Stimulated activated naive CD8-positive, alpha-beta T cell treated with anti-CD3 and anti-CD28 coated beads, Interleukin-15, Interleukin-2, amounts not matched to agents 100 ng/mL and 50 ng/mL, for 24 hours (primary cell): ENCODE measurements around the gene SYDE1.

ENCODE experiments used
- H3K27ac Mint-ChIP-seq: one replicate; pipeline ENCODE4 v1.8.0; 2021; ENCODE audit warnings: mild to moderate bottlenecking, mixed read lengths
- H3K27me3 Mint-ChIP-seq: one replicate; pipeline ENCODE4 v1.8.0; 2021; ENCODE audit warnings: mixed read lengths
- H3K36me3 Mint-ChIP-seq: one replicate; pipeline ENCODE4 v1.8.0; 2021; ENCODE audit warnings: low read depth, mixed read lengths
- H3K4me1 Mint-ChIP-seq: one replicate; pipeline ENCODE4 v1.8.0; 2021; ENCODE audit warnings: low read depth, mixed read lengths
- H3K4me3 Mint-ChIP-seq: one replicate; pipeline ENCODE4 v1.8.0; 2021; ENCODE audit warnings: mild to moderate bottlenecking, mixed read lengths
- H3K9me3 Mint-ChIP-seq: one replicate; pipeline ENCODE4 v1.8.0; 2021; ENCODE audit warnings: mixed read lengths

SYDE1 gene

DNA sequence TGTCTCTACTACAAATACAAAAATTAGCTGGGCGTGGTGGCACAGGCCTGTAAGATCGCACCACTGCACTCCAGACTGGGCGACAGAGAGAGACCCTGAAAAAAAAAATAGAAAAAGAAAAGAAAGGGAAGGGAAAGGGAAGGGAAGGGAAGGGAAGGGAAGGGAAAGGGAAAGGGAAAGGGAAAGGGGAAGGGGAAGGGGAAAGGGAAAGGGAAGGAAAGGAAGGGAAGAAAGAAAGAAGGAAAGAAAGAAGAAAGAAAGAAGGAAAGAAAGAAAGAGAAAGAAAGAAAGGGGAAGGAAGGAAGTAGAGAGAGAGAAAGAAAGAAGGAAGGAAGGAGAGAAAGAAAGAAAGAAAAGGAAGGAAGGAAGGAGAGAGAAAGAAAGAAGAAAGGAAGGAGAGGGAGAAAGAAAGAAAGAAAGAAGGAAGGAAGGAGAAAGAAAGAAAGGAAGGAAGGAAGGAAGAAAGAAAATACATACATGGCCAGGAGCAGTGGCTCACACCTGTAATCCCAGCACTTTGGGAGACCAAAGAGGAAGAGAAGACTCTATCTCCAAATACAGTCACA, 8.1 kb upstream of the SYDE1 start:
- H3K36me3 Mint-ChIP-seq = peaks cover 4% of the 10 kb centered on the region
- H3K27me3 Mint-ChIP-seq = no peaks in the 10 kb centered on the region
- no peak overlapping the region for H3K4me3 Mint-ChIP-seq
- H3K4me1 Mint-ChIP-seq = no peaks in the 10 kb centered on the region
- H3K27ac Mint-ChIP-seq = no peak overlapping the region
- peaks cover 5% of the 10 kb centered on the region for H3K9me3 Mint-ChIP-seq

DNA sequence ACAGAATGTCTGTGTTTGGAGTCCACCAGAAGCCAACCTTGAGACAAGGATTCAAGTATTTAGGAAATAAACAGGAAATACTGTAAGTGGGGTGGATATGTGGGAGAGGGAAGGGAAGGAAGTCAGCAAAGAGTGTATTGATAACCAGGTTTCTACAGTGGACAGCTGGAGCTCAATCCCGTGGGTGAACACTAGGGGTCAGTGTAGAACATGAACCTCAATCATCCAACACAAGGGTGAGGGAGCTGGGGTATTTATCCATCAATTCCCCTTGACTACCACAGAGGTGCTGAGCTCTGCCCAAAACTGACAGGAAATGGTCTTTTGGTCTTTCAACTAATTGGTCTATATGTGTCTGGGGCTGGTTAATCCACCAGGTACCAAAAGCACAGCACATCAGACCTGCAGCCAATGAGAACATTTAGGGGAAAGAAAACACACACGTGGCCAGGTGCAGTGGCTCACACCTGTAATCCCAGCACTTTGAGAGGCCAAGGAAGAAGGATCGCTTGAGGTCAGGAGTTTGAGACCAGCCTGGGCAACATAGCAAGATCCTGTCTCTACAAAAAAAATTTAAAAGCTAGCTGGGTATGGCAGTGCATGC, 5.6 kb upstream of the SYDE1 start:
- H3K36me3 Mint-ChIP-seq = peaks cover 4% of the 10 kb centered on the region

DNA sequence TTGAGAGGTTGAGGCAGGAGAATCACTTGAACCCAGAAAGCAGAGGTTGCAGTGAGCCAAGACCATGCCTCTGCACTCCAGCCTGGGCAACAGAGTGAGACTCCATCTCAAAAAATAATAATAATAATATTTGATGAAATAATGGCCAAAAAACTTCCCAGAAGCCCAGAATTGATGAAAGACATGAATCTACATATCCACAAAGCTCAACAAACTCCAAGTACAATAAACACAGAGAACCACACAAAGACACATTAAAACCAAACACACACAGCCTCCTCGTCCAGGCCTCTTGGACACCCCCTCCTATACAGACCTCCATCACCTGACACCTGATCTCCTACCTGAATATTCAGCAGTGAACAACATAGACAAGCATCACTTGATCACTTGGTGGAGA, 3.2 kb upstream of the SYDE1 start:
- Mint-ChIP-seq H3K27me3 (peaks cover 25% of the 10 kb centered on the region), H3K4me1 (peaks cover 16% of the 10 kb centered on the region), H3K4me3 (no peak overlapping the region), H3K9me3 (peaks cover 10% of the 10 kb centered on the region), H3K36me3 (peaks cover 4% of the 10 kb centered on the region), H3K27ac (no peak overlapping the region)

More for the DNA sequence above, 5.6 kb upstream of the SYDE1 start:
- H3K4me1 Mint-ChIP-seq = peaks cover 1% of the 10 kb centered on the region
- H3K4me3 Mint-ChIP-seq = no peak overlapping the region
- H3K9me3 Mint-ChIP-seq = peaks cover 10% of the 10 kb centered on the region
- H3K27ac Mint-ChIP-seq = no peak overlapping the region
- peaks cover 12% of the 10 kb centered on the region for H3K27me3 Mint-ChIP-seq

DNA sequence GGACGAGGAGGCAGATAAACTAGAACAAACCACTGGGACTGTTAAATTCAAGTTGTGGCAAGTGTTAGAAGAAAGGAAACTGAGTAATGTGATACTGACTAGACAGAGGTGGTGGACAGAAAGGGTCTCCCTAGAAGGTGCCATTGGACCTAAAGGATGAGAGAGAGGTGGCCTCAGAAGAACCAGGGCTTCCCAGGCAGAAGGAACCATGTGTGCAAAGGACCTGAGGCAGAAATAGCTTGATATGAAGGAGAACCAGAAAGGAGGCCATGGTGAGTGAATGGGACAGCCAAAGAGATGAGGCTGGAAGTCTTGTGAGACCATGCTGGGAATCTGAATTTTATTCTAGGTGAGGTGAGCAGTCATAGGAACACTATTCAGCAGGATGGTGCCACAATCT, 2.8 kb upstream of the SYDE1 start:
- Mint-ChIP-seq H3K36me3 (peaks cover 4% of the 10 kb centered on the region), H3K4me3 (no peak overlapping the region), H3K27me3 (peaks cover 25% of the 10 kb centered on the region), H3K4me1 (peaks cover 16% of the 10 kb centered on the region), H3K27ac (no peak overlapping the region), H3K9me3 (peaks cover 10% of the 10 kb centered on the region)

DNA sequence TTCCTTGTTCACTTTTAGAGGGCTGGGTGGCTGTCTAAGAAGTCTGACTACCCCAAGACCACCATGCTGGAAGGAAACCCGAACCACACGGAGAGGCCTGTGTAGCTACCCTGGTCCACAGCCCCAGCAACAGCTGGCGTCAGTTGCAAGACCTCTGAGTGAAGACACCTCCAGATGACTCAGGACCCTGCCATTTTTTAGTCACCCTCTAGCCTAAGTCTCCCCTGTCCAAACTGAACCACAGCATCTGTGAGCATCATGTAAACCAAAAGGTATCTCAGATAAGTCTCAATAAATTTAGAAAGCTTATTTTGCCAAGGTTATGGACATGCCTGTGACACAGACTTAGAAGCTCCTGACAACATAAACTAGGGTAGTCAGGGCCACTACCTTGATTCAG, 2.2 kb upstream of the SYDE1 start:
- H3K27me3 Mint-ChIP-seq = peaks cover 25% of the 10 kb centered on the region
- H3K36me3 Mint-ChIP-seq = peaks cover 4% of the 10 kb centered on the region
- H3K9me3 Mint-ChIP-seq = peaks cover 10% of the 10 kb centered on the region
- peaks cover 16% of the 10 kb centered on the region for H3K4me1 Mint-ChIP-seq
- no peak overlapping the region for H3K27ac Mint-ChIP-seq
- no peak overlapping the region for H3K4me3 Mint-ChIP-seq

DNA sequence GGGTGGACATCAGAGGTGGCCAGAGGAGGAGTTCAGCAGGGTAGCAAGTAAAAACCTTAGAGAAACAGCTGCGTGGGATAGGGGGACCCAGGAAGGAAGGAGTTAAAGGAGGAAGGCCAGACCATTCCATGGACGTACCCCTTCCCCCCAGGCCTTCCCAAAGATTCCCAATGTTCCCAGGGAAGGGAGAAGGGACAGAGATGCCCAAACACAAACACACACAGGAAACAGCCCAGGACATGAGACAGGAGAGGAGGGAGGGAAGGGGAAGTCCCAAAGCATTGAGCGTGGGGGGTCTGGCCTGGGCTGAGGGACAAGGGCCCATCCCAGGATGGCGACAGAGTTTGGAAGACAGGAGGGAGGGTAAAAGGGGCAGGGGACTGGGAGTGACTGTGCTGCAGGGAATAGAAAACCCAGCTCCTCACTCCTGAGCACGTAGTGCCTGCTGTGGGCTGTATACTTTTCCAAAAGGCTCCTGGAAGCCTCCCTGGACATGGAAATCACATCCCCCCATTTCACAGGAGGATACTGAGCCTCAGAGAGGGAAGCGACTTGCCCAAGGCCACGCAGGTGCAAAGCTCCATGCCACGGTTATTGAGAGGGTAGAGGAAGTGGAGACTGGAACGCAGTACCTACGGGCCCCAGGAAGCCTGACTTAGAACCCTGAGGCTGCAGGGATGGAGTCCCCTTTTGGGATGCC, 1.1 kb downstream of the SYDE1 start:
- Mint-ChIP-seq H3K27me3 (peaks cover 25% of the 10 kb centered on the region), H3K27ac (peak overlapping the region; percentile 22), H3K4me1 (peaks cover 16% of the 10 kb centered on the region), H3K4me3 (peak overlapping the region; percentile 54), H3K36me3 (peaks cover 4% of the 10 kb centered on the region), H3K9me3 (peaks cover 10% of the 10 kb centered on the region)

DNA sequence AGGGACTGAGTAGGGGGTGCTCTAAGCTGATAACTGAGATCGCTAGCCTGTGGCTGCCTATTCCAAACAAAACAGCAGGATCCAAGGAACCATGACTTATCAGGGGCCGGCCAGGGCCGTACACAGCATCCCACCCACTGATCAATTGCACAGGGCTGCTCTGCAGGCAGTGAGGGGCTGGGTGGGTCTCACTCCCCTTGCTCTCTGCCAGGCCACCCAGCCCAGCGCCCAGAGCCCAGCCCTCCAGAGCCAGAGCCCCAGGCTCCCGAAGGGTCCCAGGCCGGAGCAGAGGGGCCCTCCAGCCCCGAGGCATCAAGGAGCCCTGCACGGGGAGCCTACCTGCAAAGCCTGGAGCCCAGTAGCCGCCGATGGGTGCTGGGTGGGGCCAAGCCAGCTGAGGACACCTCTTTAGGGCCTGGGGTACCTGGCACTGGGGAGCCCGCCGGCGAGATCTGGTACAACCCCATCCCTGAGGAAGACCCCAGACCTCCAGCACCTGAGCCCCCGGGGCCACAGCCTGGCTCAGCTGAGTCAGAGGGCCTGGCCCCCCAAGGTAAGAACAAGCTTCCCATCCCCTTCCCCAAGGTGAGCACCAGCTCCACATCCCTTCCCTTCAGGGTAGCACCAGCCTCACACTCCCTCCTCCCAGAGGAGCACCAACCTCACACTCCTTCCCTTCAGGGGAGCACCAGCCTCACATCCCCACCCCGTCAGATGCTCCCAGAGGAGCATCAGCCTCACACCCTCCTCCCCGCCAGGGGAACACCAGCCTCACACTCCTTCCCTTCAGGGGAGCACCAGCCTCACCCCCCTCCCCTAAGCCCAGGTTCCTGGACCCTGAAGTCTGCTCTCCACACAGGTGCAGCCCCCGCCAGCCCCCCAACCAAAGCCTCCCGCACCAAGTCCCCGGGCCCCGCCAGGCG, 1.9 kb downstream of the SYDE1 start:
- H3K27me3 Mint-ChIP-seq = peaks cover 25% of the 10 kb centered on the region
- no peak overlapping the region for H3K27ac Mint-ChIP-seq
- peaks cover 5% of the 10 kb centered on the region for H3K9me3 Mint-ChIP-seq
- H3K36me3 Mint-ChIP-seq = peaks cover under 1% of the 10 kb centered on the region
- H3K4me1 Mint-ChIP-seq = peaks cover 16% of the 10 kb centered on the region
- no peak overlapping the region for H3K4me3 Mint-ChIP-seq

DNA sequence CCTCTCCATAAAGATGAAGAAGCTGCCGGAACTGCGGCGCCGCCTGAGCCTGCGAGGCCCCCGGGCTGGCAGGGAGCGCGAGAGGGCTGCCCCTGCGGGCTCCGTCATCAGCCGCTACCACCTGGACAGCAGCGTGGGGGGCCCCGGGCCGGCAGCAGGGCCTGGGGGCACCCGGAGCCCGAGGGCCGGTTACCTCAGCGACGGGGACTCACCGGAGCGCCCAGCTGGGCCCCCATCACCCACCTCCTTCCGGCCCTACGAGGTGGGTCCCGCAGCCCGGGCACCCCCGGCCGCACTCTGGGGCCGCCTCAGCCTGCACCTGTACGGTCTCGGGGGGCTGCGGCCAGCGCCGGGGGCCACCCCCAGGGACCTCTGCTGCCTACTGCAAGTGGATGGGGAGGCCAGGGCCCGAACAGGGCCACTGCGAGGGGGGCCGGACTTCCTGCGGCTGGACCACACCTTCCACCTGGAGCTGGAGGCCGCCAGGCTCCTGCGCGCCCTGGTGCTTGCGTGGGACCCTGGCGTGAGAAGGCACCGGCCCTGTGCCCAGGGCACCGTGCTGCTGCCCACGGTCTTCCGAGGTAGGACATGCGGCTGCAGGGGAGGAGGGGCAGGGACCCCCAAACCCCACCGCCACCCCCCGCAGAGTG, 2.7 kb downstream of the SYDE1 start:
- H3K36me3 Mint-ChIP-seq = peaks cover 3% of the 10 kb centered on the region
- no peaks in the 10 kb centered on the region for H3K9me3 Mint-ChIP-seq
- no peak overlapping the region for H3K4me3 Mint-ChIP-seq

DNA sequence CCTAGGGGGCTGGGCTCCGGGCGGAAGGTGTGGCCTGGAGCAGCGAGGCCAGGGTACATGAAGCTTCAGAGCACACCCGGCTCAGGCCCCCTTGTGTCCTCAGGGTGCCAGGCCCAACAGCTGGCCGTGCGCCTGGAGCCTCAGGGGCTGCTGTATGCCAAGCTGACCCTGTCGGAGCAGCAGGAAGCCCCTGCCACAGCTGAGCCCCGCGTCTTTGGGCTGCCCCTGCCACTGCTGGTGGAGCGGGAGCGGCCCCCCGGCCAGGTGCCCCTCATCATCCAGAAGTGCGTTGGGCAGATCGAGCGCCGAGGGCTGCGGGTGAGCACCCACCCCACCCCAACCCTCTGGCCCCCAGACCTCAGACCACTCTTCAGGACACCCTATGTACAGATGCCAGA, 3.2 kb downstream of the SYDE1 start:
- Mint-ChIP-seq H3K4me3 (no peak overlapping the region), H3K27me3 (peaks cover 21% of the 10 kb centered on the region), H3K36me3 (peaks cover 3% of the 10 kb centered on the region), H3K27ac (no peak overlapping the region), H3K9me3 (no peaks in the 10 kb centered on the region), H3K4me1 (peaks cover 16% of the 10 kb centered on the region)

More for the DNA sequence above, 2.7 kb downstream of the SYDE1 start:
- H3K27ac Mint-ChIP-seq = no peak overlapping the region
- H3K4me1 Mint-ChIP-seq = peaks cover 16% of the 10 kb centered on the region
- peaks cover 25% of the 10 kb centered on the region for H3K27me3 Mint-ChIP-seq

DNA sequence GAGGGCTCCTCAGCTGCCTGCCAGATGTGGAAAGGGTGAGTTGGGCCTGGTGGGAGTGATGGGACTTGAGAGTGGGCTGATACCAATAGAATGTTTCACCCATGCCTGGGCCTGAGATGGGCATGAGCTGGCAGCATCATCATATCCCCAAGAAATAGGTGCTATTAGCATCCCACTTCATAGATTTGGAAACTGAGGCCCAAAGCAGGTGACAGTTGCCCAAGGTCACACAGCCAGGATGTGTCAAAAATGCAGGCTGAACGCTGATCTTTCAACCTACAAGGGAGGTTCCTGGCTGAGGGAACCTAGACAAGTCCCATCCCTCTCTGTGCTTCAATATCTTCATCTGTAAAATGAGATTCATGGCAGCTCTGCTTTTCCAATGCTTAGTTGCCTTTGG, 4.6 kb downstream of the SYDE1 start:
- H3K9me3 Mint-ChIP-seq = no peaks in the 10 kb centered on the region
- peaks cover 13% of the 10 kb centered on the region for H3K4me1 Mint-ChIP-seq
- peaks cover 7% of the 10 kb centered on the region for H3K36me3 Mint-ChIP-seq
- H3K27me3 Mint-ChIP-seq = peaks cover 12% of the 10 kb centered on the region
- H3K4me3 Mint-ChIP-seq = no peak overlapping the region
- no peak overlapping the region for H3K27ac Mint-ChIP-seq

DNA sequence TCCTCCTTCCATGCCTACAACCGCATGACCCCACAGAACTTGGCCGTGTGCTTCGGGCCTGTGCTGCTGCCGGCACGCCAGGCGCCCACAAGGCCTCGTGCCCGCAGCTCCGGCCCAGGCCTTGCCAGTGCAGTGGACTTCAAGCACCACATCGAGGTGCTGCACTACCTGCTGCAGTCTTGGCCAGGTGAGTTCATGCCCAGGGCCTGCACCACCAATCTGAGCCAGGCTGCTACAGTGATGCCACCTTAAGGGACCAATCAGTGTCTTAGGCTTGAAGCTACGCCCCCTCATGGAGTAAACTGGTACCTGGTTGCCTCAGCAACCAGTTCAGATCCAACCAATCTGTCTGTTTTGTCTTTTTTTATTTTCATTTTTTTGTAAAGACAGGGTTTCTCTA, 5.2 kb downstream of the SYDE1 start:
- no peak overlapping the region for H3K27ac Mint-ChIP-seq
- H3K4me3 Mint-ChIP-seq = no peak overlapping the region
- no peaks in the 10 kb centered on the region for H3K9me3 Mint-ChIP-seq
- peaks cover 9% of the 10 kb centered on the region for H3K4me1 Mint-ChIP-seq
- H3K27me3 Mint-ChIP-seq = peaks cover 9% of the 10 kb centered on the region
- peaks cover 14% of the 10 kb centered on the region for H3K36me3 Mint-ChIP-seq

DNA sequence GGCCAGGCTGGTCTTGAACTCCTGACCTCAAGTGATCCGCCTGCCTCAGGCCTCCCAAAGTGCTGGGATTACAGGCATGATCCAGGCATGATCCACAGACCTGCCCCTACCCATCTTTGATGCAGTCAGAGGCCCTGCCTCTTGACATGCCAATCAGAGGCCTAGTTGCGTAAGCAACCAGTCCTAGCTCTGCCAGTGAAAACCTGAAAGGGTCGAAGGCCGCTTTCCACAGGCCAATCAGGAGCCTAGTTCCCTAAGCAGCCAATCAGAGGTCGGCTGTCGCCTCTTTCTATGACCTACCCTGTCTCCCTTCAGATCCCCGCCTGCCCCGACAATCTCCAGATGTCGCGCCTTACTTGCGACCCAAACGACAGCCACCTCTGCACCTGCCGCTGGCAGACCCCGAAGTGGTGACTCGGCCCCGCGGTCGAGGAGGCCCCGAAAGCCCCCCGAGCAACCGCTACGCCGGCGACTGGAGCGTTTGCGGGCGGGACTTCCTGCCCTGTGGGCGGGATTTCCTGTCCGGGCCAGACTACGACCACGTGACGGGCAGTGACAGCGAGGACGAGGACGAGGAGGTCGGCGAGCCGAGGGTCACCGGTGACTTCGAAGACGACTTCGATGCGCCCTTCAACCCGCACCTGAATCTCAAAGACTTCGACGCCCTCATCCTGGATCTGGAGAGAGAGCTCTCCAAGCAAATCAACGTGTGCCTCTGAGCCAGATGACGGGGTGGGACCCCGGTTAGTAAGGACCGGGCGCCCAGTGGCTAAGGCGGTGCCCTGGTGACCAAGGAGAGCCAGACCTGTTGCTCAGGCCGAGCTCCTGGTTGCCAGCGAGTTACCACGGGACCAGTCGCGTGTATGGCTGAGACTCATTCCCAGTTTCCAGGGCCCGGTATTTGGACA, 6.3 kb downstream of the SYDE1 start:
- Mint-ChIP-seq H3K27ac (no peak overlapping the region), H3K27me3 (peaks cover 2% of the 10 kb centered on the region), H3K4me1 (peaks cover 2% of the 10 kb centered on the region), H3K9me3 (no peaks in the 10 kb centered on the region), H3K4me3 (no peak overlapping the region), H3K36me3 (peaks cover 21% of the 10 kb centered on the region)

DNA sequence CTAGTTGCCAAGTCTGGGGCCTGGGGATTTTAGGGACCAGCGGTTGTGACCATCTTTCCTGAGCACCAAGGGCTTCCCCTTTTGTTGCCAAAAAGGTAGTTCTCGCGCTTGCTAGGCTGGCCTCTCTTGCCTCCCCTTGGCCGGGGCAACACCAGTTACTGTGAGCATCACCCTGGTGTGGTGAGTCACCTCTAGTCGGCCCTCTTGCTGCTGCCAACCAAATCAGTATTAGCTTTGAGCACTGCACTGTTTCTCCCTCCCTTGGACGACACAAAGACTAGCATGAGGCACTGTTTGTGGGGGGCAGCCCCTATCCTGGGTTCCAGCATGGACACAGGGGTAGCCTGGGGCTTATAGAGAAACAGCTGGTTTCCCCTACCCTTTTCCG, 6.9 kb downstream of the SYDE1 start:
- H3K4me1 Mint-ChIP-seq = no peaks in the 10 kb centered on the region
- H3K4me3 Mint-ChIP-seq = no peak overlapping the region
- H3K9me3 Mint-ChIP-seq = no peaks in the 10 kb centered on the region
- H3K27me3 Mint-ChIP-seq = no peaks in the 10 kb centered on the region
- no peak overlapping the region for H3K27ac Mint-ChIP-seq
- peaks cover 27% of the 10 kb centered on the region for H3K36me3 Mint-ChIP-seq

DNA sequence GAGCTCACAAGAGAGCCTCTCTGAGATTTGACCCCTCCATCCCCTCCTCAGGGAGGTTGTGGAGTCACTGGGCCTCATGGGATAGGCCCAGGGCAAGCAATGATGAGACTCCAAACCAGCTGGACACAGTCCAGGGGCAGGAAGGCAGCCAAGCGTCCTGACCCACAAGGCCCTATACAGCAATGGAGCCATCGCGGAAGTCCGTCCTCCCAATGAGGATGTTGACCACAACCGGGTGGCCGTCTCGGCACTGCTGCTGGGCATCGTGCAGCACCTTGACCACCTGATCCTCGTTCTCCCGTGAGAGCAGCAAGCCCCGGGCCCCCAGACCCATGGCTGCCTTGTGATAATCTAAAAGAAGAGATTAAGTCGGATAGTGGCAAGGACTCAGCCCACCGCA, 7.9 kb downstream of the SYDE1 start:
- peaks cover 34% of the 10 kb centered on the region for H3K36me3 Mint-ChIP-seq
- H3K4me1 Mint-ChIP-seq = no peaks in the 10 kb centered on the region
- no peak overlapping the region for H3K27ac Mint-ChIP-seq

More for the DNA sequence above, 7.9 kb downstream of the SYDE1 start:
- no peaks in the 10 kb centered on the region for H3K27me3 Mint-ChIP-seq
- no peak overlapping the region for H3K4me3 Mint-ChIP-seq
- H3K9me3 Mint-ChIP-seq = no peaks in the 10 kb centered on the region
